Liver (tissue), 9 donors: ENCODE results near the gene KIR3DL2. TPM values are rescaled to one million over a fixed set of nuclear protein-coding genes. Genes with fewer than 3 reads are reported as not detected.
A peak's percentile ranks its signal among the peaks of the same experiment; 100 is the strongest.
"Not testable (repeated sequence)": the region's sequence is repeated elsewhere in the genome, so short reads cannot be mapped to it uniquely, and the experiment has no call there.

Experiments
- DNase-seq: peaks from one replicate; pipeline ENCODE4 v3.0.0-alpha.2; 2017; ENCODE audit warnings: low spot score
- H3K27ac ChIP-seq, 2 donors: one replicate each; pipeline ENCODE4 v1.7.0; 2013; ENCODE audit warnings: inconsistent platforms in 2 of 2, low read length in 2 of 2, control low read depth in 1 of 2, low read depth in 1 of 2, mild to moderate bottlenecking in 1 of 2
- H3K27me3 ChIP-seq, 4 donors: one replicate each; pipeline versions ENCODE4 v1.6.1 to v1.7.0; 2013; ENCODE audit warnings: low read length in 3 of 4, inconsistent platforms in 1 of 4, mild to moderate bottlenecking in 1 of 4, moderate library complexity in 1 of 4; ENCODE audit not compliant: control insufficient read depth in 4 of 4, insufficient read depth in 4 of 4
- H3K36me3 ChIP-seq, 4 donors: one replicate each; pipeline versions ENCODE4 v1.6.1 to v1.7.0; 2013; ENCODE audit warnings: low read length in 3 of 4, mild to moderate bottlenecking in 3 of 4, low read depth in 1 of 4, moderate library complexity in 1 of 4; ENCODE audit not compliant: control insufficient read depth in 4 of 4, insufficient read depth in 3 of 4
- H3K4me1 ChIP-seq, 4 donors: one replicate each; pipeline versions ENCODE4 v1.6.1 to v1.7.0; 2013; ENCODE audit warnings: low read length in 3 of 4, mild to moderate bottlenecking in 3 of 4, moderate library complexity in 1 of 4; ENCODE audit not compliant: control insufficient read depth in 4 of 4, insufficient read depth in 4 of 4
- H3K4me3 ChIP-seq, 3 donors: one replicate each; pipeline versions ENCODE4 v1.6.1 to v1.7.0; 2013; ENCODE audit warnings: low read length in 3 of 3, control low read depth in 1 of 3, low read depth in 1 of 3, mild to moderate bottlenecking in 1 of 3
- H3K9ac ChIP-seq, 2 donors: one replicate each; pipeline ENCODE4 v1.7.0; 2013; ENCODE audit warnings: low read length in 2 of 2, mild to moderate bottlenecking in 2 of 2, moderate library complexity in 2 of 2, control low read depth in 1 of 2, low read depth in 1 of 2
- H3K9me3 ChIP-seq, 4 donors: one replicate each; pipeline versions ENCODE4 v1.6.1 to v1.7.0; 2013; ENCODE audit warnings: low read length in 3 of 4; ENCODE audit not compliant: control insufficient read depth in 4 of 4
- HNF4G ChIP-seq: IDR thresholded peaks from 2 replicates; pipeline ENCODE4 v1.6.1; 2016; ENCODE audit warnings: antibody characterized with exemption
- JUND ChIP-seq, 2 donors: IDR thresholded peaks; 2 replicates each; pipeline ENCODE4 v1.6.1; 2016; ENCODE audit warnings: antibody characterized with exemption in 2 of 2
- RAD21 ChIP-seq, 2 donors: IDR thresholded peaks; 2 replicates each; pipeline ENCODE4 v1.6.1; 2016; ENCODE audit warnings: antibody characterized with exemption in 2 of 2, mild to moderate bottlenecking in 2 of 2
- RXRA ChIP-seq, 2 donors: IDR thresholded peaks; 2 replicates each; pipeline ENCODE4 v1.6.1; 2017 to 2018; ENCODE audit warnings: antibody characterized with exemption in 2 of 2, mild to moderate bottlenecking in 1 of 2
- TAF1 ChIP-seq: conservative IDR thresholded peaks from 2 replicates; pipeline ENCODE4 v1.6.1; 2016; ENCODE audit warnings: antibody characterized with exemption, mild to moderate bottlenecking
- WGBS: extraction: QIAGEN DNeasy Blood & Tissue Kit; methylation state at CpG from one replicate; pipeline ENCODE4 v1.1.7; 2013; 5-methylcytosine and 5-hydroxymethylcytosine counted together
- polyA plus RNA-seq, 2 donors: library from polyadenylated mRNA; stranded (reverse) in 1 of 2; unstranded in 1 of 2; fragments of 200-250 nt in 1 of 2; fragments of >200 nt in 1 of 2; fragmentation: Nextera tagmentation in 1 of 2; extraction: Ambion mirVana in 1 of 2; gene quantifications; one replicate each; pipeline versions ENCODE4 v1.2.1 to v1.2.3, GENCODE V29; 2013 to 2015
- total RNA-seq, 2 donors: library from RNA; depleted of rRNA; stranded (reverse); fragments of >200 nt; gene quantifications; one replicate each; pipeline ENCODE4 v1.2.3, GENCODE V29; 2014
- TF ChIP-seq, protein P1 (sequence below): IDR thresholded peaks from 2 replicates; pipeline ENCODE4 v1.6.1; 2016; ENCODE audit warnings: antibody characterized with exemption
- TF ChIP-seq, protein P2 (sequence below): IDR thresholded peaks from 2 replicates; pipeline ENCODE4 v1.6.1; 2016; ENCODE audit warnings: antibody characterized with exemption
- TF ChIP-seq, protein P3 (sequence below): IDR thresholded peaks from 2 replicates; pipeline ENCODE4 v1.6.1; 2016; ENCODE audit warnings: antibody characterized with exemption
- TF ChIP-seq, protein P4 (sequence below): fragments of 150-350 bp; IDR thresholded peaks from 2 replicates; pipeline ENCODE4 v1.5.1; 2017; ENCODE audit warnings: improper control_type of control experiment, low read depth, low read length; ENCODE audit not compliant: missing input control
- donor health status: healthy.
- donor health status: healthy.
- donor health status: healthy.
- donor health status: healthy.
- donor health status: healthy.

KIR3DL2 gene
- total and polyA plus RNA-seq, 4 donors, result 0.08 TPM; not detected in 3

DNA sequence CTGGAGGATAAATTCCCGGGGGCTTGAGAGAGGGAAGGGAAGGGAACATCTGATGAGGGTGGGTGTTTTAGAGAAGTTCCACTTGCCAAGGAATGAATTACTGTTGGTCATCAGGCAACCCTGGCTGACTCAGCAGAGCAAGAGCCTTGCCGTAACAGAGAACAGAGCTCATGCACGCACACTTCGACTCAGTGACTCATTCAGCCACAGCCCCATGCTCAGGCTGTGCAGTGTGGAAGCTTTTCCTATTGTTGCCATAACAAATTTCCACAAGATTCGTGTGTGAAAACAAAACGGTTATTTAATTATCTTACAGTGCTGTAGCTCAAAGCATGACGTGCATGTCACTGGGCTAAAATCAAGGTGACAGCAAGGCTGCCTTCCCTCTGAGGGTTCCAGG, 9.2 kb downstream of the KIR3DL2 start:
- not testable (repeated sequence) for H3K4me3 ChIP-seq, H3K27me3 ChIP-seq, H3K27ac ChIP-seq, DNase-seq, H3K36me3 ChIP-seq, H3K9me3 ChIP-seq, H3K4me1 ChIP-seq, H3K9ac ChIP-seq
- 71% methylated on average over 7 of the region's 7 CpGs for WGBS

DNA sequence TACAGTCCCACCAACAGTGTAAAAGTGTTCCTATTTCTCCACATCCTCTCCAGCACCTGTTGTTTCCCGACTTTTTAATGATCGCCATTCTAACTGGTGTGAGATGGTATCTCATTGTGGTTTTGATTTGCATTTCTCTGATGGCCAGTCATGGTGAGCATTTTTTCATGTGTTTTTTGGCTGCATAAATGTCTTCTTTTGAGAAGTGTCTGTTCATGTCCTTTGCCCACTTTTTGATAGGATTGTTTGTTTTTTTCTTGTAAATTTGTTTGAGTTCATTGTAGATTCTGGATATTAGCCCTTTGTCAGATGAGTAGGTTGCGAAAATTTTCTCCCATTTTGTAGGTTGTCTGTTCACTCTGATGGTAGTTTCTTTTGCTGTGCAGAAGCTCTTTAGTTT, 13.2 kb downstream of the KIR3DL2 start:
- H3K36me3 ChIP-seq, H3K4me1 ChIP-seq, H3K9ac ChIP-seq, H3K27ac ChIP-seq, H3K27me3 ChIP-seq, DNase-seq, H3K4me3 ChIP-seq, H3K9me3 ChIP-seq: not testable (repeated sequence)
- WGBS, result 89% methylated on average over 2 of the region's 3 CpGs

DNA sequence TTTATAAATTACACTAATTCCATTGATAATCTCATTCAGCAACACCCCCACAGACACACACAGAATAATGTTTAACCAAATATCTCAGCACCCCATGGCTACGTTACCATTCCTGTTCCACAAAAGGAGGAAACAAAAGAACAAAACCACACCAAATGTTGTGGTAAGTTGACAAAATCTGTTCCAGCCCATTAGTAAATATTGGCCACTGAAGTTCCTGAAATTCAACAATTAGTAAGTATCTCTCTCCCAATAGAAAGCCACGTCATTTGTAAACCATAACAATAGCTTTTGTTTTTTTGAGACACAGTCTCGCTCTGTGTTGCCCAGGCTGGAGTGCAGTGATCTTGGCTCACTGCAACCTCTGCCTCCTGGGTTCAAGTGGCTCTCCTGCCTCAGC, 21.5 kb downstream of the KIR3DL2 start:
- no peak for DNase-seq
- no peaks in the 10 kb centered on the region for H3K9me3 ChIP-seq
- H3K9ac ChIP-seq, result no peak overlapping the region
- no peak overlapping the region for H3K4me3 ChIP-seq
- TF ChIP-seq RXRA (IDR thresholded peaks at IDR 0.05) (no peak), RAD21 (IDR thresholded peaks at IDR 0.05) (no peak), JUND (IDR thresholded peaks at IDR 0.05) (no peak), HNF4G (no peak), TAF1 (no peak)
- TF ChIP-seq, protein P1, sequence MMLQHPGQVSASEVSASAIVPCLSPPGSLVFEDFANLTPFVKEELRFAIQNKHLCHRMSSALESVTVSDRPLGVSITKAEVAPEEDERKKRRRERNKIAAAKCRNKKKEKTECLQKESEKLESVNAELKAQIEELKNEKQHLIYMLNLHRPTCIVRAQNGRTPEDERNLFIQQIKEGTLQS, result no peak
- TF ChIP-seq, protein P2, sequence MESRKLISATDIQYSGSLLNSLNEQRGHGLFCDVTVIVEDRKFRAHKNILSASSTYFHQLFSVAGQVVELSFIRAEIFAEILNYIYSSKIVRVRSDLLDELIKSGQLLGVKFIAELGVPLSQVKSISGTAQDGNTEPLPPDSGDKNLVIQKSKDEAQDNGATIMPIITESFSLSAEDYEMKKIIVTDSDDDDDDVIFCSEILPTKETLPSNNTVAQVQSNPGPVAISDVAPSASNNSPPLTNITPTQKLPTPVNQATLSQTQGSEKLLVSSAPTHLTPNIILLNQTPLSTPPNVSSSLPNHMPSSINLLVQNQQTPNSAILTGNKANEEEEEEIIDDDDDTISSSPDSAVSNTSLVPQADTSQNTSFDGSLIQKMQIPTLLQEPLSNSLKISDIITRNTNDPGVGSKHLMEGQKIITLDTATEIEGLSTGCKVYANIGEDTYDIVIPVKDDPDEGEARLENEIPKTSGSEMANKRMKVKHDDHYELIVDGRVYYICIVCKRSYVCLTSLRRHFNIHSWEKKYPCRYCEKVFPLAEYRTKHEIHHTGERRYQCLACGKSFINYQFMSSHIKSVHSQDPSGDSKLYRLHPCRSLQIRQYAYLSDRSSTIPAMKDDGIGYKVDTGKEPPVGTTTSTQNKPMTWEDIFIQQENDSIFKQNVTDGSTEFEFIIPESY, result no peak
- TF ChIP-seq, protein P3, sequence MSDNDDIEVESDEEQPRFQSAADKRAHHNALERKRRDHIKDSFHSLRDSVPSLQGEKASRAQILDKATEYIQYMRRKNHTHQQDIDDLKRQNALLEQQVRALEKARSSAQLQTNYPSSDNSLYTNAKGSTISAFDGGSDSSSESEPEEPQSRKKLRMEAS, result no peak
- TF ChIP-seq, protein P4, sequence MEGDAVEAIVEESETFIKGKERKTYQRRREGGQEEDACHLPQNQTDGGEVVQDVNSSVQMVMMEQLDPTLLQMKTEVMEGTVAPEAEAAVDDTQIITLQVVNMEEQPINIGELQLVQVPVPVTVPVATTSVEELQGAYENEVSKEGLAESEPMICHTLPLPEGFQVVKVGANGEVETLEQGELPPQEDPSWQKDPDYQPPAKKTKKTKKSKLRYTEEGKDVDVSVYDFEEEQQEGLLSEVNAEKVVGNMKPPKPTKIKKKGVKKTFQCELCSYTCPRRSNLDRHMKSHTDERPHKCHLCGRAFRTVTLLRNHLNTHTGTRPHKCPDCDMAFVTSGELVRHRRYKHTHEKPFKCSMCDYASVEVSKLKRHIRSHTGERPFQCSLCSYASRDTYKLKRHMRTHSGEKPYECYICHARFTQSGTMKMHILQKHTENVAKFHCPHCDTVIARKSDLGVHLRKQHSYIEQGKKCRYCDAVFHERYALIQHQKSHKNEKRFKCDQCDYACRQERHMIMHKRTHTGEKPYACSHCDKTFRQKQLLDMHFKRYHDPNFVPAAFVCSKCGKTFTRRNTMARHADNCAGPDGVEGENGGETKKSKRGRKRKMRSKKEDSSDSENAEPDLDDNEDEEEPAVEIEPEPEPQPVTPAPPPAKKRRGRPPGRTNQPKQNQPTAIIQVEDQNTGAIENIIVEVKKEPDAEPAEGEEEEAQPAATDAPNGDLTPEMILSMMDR, result no peak
- 56% methylated on average over 3 of the region's 3 CpGs for WGBS
- H3K27ac ChIP-seq, result no peak overlapping the region
- no peaks in the 10 kb centered on the region for H3K36me3 ChIP-seq
- no peaks in the 10 kb centered on the region for H3K4me1 ChIP-seq
- H3K27me3 ChIP-seq, result peaks cover 0 to 2% (median 0%) of the 10 kb centered on the region in 4 donors

DNA sequence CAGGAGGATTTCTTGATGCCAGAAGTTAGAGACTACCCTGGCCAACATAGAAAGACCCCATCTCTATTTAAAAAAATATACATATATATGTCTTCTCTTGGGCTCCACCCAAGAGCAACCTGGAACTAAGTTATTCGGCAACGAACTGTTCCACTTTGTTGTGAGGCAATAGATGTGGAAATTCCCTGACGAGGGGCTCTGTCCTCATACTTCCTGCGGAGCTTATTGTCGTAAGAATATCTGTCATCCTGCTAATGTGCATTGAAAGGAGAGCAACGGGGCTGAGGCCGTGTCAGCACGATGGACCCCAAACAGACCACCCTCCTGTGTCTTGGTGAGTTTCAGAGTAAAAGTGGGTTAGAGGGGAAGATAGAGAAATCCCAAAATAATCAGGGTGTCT, 23.7 kb downstream of the KIR3DL2 start, which contains the start of gene FCAR:
Gene FCAR, plus strand, starts transcription at position 246 of the 400 bp plus-strand sequence. Its CDS starts 55 bp downstream, at position 301.
- H3K36me3 ChIP-seq, result no peaks in the 10 kb centered on the region
- H3K4me1 ChIP-seq, result no peaks in the 10 kb centered on the region
- DNase-seq, result no peak
- no peak within 1 kb of the TSS for H3K4me3 ChIP-seq
- no peak within 1 kb of the TSS for H3K9ac ChIP-seq
- TF ChIP-seq HNF4G, result no peak
- H3K9me3 ChIP-seq, result no peaks in the 10 kb centered on the region
- H3K27me3 ChIP-seq, result no peaks in the 10 kb centered on the region
- 67% methylated on average over 8 of the region's 8 CpGs for WGBS
- peak within 1 kb of the TSS in 1 of 2 donors; percentile 42 for H3K27ac ChIP-seq
